EL (cell line): ENCODE data around the gene TMC5.
"Not testable (repeated sequence)": the region's sequence is repeated elsewhere in the genome, so short reads cannot be mapped to it uniquely, and the experiment has no call there.

Experiments used
- DNase-seq: peaks from one replicate; pipeline ENCODE4 v3.0.0-alpha.2; 2016

TMC5 gene

GRCh38 chr16:19512297-19512696 is 94.6 kb downstream of the TMC5 start:
- no peak for DNase-seq

- DNase-seq, result no peak
These were observed 95.8 kb downstream of the TMC5 start for GRCh38 chr16:19513377-19514053.

- peak; percentile 18 for DNase-seq
These were observed 98.1 kb downstream of the TMC5 start for GRCh38 chr16:19515757-19516156.

GRCh38 chr16:19517424-19518089 is 99.9 kb downstream of the TMC5 start:
- DNase-seq, result peak; percentile 57

DNA sequence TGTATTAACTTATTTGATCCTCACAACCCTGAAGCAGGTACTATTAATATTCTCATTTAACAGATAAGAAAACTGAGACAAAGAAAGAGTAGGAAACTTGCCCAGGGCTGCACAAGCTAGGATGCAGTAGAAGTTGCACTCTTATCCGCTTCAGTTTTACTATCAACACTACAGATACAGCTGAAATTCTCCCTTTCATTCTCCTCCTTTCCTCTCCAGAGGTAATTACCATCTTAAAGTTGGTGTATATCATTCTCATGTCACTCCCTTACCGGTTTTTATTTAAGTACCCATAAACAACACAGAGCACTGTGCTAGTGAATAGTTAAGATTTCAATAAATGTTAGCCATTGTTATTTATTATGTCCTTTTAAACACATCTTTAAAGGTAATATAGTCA is 100.7 kb downstream of the TMC5 start:
- DNase-seq, result no peak

- peak; percentile 20 for DNase-seq
These were observed 103.2 kb downstream of the TMC5 start for GRCh38 chr16:19520861-19521331.

GRCh38 chr16:19521471-19522396 is 104.1 kb downstream of the TMC5 start, which contains the start of gene GDE1:
GDE1 (minus strand) TSS chr16:19522098; CDS start chr16:19521964, 134 bp downstream.
- peak; percentile 89 for DNase-seq

GRCh38 chr16:19522397-19522732 is 104.7 kb downstream of the TMC5 start:
- DNase-seq, result no peak

GRCh38 chr16:19522760-19523159 is 105.1 kb downstream of the TMC5 start:
- DNase-seq, result no peak

- no peak for DNase-seq
These were observed 105.5 kb downstream of the TMC5 start for GRCh38 chr16:19523184-19523558.

DNA sequence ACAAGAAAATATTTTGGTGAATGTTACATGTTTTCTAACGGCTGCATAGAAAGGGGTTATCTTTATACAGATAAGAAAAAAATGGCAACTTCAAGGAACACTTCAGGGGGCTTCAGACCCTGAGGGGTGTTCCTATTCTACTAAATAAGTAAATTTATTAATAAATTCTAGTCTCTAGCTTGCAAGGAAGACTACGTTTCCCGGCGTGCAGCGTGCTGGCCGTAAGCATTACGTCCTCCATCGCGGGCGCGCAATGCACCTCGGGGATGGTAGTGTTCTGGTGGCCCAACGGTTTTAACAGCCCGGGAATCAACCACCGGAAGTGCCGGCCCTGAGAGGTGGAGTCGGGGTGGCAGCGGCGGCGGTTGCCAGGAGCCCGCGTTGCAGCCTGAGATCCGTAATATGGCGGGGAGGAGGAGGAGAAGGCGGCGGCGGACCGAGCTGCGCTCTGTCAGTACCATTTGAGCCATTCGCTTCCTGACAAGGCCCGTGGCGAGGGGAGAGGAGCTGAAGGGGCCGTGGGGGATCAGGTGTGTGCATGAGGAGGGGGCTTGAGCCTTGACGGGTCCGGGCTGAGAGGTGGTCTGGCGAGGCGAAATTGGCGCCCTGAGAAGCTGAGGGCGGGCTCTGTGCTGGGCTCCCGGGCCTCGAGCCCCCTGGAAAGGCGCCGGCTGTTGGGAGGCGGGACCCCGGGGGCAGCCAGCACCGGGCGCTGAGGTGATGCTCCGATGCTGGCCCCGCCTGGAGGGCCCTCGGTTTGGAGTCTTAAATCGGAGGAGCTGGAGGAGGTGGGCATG is 106.1 kb downstream of the TMC5 start, which contains the start of gene CCP110:
CCP110 (plus strand) TSS at position 384 of the 797 bp plus-strand sequence. CDS start 3,940 bp downstream, outside the sequence.
- peak; percentile 96 for DNase-seq

DNA sequence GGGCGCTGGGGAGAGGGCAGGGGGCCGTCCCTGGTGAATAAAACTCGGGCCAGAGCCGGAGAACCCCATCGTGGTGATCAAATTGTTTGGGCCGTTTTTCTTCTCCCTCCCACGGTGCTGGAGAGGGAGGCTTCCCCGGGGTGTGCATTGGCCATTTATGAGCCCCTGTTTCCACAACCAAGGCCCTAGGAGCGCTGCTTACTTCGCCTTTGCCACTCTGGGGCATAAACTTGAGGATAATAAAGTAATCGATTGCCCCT is 106.6 kb downstream of the TMC5 start:
- DNase-seq, result no peak

DNA sequence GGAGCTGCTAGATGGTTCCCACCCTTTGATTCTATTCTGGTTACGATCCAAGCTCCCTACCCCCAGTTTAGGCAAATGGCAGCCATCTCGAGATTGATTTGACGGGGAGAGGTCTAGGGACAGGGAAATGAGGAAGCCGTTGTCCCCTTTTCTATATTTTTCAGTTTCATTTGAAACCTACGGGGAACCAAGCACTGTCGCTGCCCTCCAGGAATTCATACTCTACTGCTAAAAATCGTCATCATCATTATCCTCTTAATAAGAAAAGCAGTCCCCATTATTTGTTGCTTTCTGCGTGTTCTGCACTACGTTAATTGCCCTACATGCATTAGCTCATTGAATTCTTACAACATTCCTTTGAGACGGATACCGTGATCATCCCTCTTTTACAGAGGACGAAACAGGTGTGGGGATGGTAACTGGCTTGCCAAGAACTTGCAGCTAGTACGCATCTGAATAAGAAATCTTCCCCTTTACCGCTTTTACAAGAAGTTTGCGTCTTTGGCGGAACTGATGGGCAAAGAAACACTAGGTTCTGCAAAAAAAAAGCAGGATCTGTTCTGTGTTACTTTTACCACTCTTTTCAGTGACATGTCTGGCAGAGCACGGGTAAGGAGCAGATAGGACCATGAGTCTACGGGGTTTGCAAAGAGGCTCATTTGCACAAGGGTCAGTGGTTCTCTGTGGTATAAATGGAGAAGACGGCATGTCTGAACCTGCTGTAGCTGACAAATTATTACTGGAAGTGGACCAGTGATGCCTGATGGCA is 107.1 kb downstream of the TMC5 start:
- DNase-seq, result peak; percentile 14

DNA sequence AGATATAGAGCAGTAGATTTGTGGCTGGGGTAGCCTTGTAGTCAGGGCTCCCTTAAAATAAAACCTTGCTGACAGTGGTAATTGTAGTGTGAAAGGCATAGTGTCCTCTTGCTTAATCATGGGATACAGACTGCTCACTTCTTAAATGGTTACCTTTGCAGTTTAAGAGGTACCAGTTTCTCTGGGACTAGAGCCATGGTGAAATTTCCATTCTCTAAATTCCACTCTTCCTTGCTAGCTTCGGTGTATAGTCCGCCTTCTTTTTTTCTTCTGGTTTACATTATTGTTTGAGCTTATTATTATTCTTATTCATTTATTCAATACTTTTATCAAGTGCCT is 107.7 kb downstream of the TMC5 start:
- DNase-seq, result no peak

DNA sequence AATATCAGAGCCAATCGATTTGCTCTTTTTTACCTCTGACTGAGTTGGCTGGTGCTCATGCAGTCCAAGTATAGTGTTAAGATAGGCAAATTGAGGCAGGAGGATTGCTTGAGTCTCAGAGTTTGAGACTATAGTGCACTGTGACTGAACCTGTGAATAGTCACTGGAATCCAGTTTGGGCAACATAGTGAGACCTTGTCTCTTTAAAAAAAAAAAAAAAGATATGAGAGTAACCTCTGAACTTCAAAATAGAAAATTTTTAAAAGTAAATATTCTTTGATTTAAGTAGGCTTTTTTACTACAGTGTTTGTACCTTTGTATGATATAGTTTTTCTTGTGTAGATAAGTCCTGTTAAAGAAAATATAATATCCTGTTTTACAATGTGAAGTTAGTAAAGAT is 109.5 kb downstream of the TMC5 start:
- DNase-seq, result no peak

DNA sequence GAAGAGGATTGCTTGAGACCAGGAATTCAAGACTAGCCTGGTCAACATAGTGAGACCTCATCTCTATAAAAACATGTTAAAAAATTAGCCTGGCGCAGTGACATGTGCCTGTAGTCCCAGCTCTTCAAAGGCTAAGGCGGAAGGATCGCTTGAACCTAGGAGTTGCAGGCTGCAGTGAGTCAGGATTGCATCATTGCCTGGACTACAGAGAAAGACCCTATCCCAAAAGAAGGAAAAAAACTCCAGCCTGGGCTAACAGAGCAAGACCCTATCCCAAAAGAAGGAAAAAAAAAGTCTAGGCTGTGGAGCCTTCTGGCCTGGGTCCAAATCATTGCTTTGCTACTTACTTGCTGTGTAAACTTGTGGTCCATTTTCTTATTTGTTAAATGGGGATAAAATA is 111.0 kb downstream of the TMC5 start:
- DNase-seq, result no peak

GRCh38 chr16:19532601-19533000 is 114.9 kb downstream of the TMC5 start:
- DNase-seq, result no peak

DNA sequence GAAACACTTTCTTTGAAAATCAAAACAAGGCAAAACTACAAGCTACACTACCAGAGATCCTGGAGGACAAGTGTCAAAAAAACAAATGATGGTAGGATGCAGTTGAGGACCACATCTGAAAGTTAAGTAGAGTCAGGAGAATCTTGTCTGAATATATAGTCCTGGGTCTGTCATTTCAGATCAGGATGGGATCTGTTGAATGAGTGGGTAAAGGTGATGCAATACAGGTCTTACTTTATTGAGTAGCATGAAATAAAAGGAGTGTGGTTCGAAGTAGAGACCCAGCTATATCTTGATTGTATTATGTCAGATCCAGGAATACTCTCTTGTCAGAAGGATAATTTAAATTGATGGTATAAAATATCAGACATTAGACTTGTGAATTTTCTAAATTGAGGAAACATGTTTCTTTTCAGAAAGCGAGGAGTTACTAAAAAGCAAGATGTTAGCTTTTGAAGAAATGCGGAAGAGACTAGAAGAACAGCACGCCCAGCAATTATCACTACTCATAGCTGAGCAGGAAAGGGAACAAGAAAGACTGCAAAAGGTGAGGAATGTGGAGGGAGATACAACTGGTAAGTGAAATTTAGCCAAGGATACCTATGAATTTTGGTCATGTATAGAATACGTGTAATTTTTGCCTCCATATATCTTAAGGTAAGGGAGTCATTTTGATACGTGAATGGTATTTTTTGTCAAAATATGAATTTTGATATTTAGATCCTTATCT is 122.7 kb downstream of the TMC5 start:
- no peak for DNase-seq

GRCh38 chr16:19542138-19542821 is 124.6 kb downstream of the TMC5 start:
- no peak for DNase-seq

GRCh38 chr16:19543278-19543996 is 125.8 kb downstream of the TMC5 start:
- not testable (repeated sequence) for DNase-seq
